Ovary (tissue), 3 donors: Measurements from ENCODE around the gene SLC6A6.

Experiments used
- EP300 ChIP-seq: sonication (generic); formaldehyde crosslinking; IDR thresholded peaks from one replicate; pipeline ENCODE4 v1.6.1; 2017; ENCODE audit warnings: antibody characterized with exemption
- POLR2A ChIP-seq: fragments of 450-650 bp; IDR thresholded peaks from one replicate; pipeline ENCODE4 v1.6.1; 2017; ENCODE audit warnings: antibody characterized with exemption, mild to moderate bottlenecking, moderate library complexity
- TF ChIP-seq, protein P1 (sequence below), 3 donors: fragments of 450-650 bp in 2 of 3; fragments of 200-600 bp in 1 of 3; IDR thresholded peaks; one replicate each; pipeline versions ENCODE4 v1.5.1 to v1.8.0; 2016 to 2022; ENCODE audit warnings: antibody characterized with exemption in 3 of 3, mild to moderate bottlenecking in 1 of 3
- donor health status: DM: no; HTN: no; CAD: no.

DNA sequence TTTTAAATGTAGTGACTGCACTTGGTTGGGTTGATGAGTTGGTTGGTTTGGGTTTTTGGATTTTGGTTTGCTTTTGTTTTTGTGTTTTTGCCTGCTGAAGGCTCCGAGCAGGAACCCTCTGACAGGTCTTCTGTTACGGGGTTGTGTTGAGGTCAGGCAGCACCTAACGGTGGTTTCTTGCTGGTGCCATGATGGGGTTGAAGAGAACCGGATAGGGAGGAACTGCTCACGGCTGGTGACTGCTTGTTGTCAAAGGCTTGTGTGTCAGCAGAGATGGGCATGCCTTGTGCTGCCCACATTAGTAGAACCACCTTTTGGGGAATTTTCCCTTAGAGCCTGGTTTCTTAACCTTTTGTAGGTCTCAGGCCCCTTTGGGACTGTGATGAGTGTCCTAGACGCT lies 42.0 kb downstream of the SLC6A6 start:
- TF ChIP-seq, protein P1, sequence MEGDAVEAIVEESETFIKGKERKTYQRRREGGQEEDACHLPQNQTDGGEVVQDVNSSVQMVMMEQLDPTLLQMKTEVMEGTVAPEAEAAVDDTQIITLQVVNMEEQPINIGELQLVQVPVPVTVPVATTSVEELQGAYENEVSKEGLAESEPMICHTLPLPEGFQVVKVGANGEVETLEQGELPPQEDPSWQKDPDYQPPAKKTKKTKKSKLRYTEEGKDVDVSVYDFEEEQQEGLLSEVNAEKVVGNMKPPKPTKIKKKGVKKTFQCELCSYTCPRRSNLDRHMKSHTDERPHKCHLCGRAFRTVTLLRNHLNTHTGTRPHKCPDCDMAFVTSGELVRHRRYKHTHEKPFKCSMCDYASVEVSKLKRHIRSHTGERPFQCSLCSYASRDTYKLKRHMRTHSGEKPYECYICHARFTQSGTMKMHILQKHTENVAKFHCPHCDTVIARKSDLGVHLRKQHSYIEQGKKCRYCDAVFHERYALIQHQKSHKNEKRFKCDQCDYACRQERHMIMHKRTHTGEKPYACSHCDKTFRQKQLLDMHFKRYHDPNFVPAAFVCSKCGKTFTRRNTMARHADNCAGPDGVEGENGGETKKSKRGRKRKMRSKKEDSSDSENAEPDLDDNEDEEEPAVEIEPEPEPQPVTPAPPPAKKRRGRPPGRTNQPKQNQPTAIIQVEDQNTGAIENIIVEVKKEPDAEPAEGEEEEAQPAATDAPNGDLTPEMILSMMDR (IDR thresholded peaks at IDR 0.05): no peak
- TF ChIP-seq POLR2A (no peak), EP300 (no peak)
